GM18499 (cell line): ENCODE results near the gene PNPLA2.

Experiments used
- ATAC-seq: cut with Tn5 transposase; IDR thresholded peaks from one replicate; pipeline ENCODE4 v1.9.1; 2021; ENCODE audit warnings: moderate number of reproducible peaks; ENCODE audit not compliant: insufficient read depth, unreplicated experiment

PNPLA2 gene

GRCh38 chr11:818396-819128 lies at the start of gene PNPLA2:
TSS of gene PNPLA2 (plus strand) at chr11:818914. CDS start at chr11:819719, 805 bp downstream.
- ATAC-seq = no peak

- ATAC-seq = no peak
These were observed 48.6 kb upstream of the PNPLA2 start for GRCh38 chr11:769887-770641.

- ATAC-seq = no peak
These were observed 47.8 kb upstream of the PNPLA2 start for GRCh38 chr11:770642-771616.

GRCh38 chr11:771617-772204 lies 47.0 kb upstream of the PNPLA2 start:
- no peak for ATAC-seq

- ATAC-seq = no peak
These were observed 46.0 kb upstream of the PNPLA2 start for GRCh38 chr11:772429-773390.

GRCh38 chr11:773425-773824 lies 45.3 kb upstream of the PNPLA2 start:
- ATAC-seq = no peak

- ATAC-seq = no peak
These were observed 44.9 kb upstream of the PNPLA2 start for GRCh38 chr11:773830-774229.

GRCh38 chr11:774873-775592 lies 43.7 kb upstream of the PNPLA2 start:
- no peak for ATAC-seq

- no peak for ATAC-seq
These were observed 42.5 kb upstream of the PNPLA2 start for GRCh38 chr11:776263-776560.

- no peak for ATAC-seq
These were observed 42.0 kb upstream of the PNPLA2 start for GRCh38 chr11:776561-777287.

GRCh38 chr11:777288-778255 lies 41.1 kb upstream of the PNPLA2 start, which contains the start of gene GATD1:
TSS of gene GATD1 (minus strand) at chr11:777487. CDS start at chr11:777462, 25 bp downstream.
- no peak for ATAC-seq

- no peak for ATAC-seq
These were observed 39.4 kb upstream of the PNPLA2 start for GRCh38 chr11:778976-779954.

- ATAC-seq = no peak
These were observed 38.7 kb upstream of the PNPLA2 start for GRCh38 chr11:779955-780532.

GRCh38 chr11:782264-783174 lies 36.2 kb upstream of the PNPLA2 start:
- ATAC-seq = no peak
